Testis (tissue), 3 donors: ENCODE results near the gene ANKFY1. TPM values are rescaled to one million over a fixed set of nuclear protein-coding genes. Genes with fewer than 3 reads are reported as not detected.

Experiments
- DNase-seq: peaks from one replicate; pipeline ENCODE4 v3.0.0-alpha.2; 2019
- H3K27ac ChIP-seq, 2 donors: fragments of 200-600 bp; sonication (generic); one replicate each; pipeline ENCODE4 v1.5.1; 2019
- H3K27me3 ChIP-seq: fragments of 200-600 bp; sonication (generic); one replicate; pipeline ENCODE4 v1.5.1; 2019
- H3K36me3 ChIP-seq: fragments of 200-600 bp; sonication (generic); one replicate; pipeline ENCODE4 v1.5.1; 2017; ENCODE audit warnings: low read depth; ENCODE audit errors: missing control alignments
- H3K4me1 ChIP-seq: fragments of 200-600 bp; sonication (generic); one replicate; pipeline ENCODE4 v1.5.1; 2019
- H3K4me3 ChIP-seq, 2 donors: fragments of 200-600 bp; sonication (generic); one replicate each; pipeline ENCODE4 v1.5.1; 2017 to 2019
- H3K9me3 ChIP-seq: fragments of 200-600 bp; sonication (generic); one replicate; pipeline ENCODE4 v1.5.1; 2017
- POLR2A ChIP-seq: fragments of 450-650 bp; IDR thresholded peaks from one replicate; pipeline ENCODE4 v1.6.1; 2017; ENCODE audit warnings: antibody characterized with exemption, mild to moderate bottlenecking, moderate library complexity
- WGBS, 2 donors: methylation state at CpG; one replicate each; pipeline ENCODE4 v1.1.5; 2018; 5-methylcytosine and 5-hydroxymethylcytosine counted together
- intact Hi-C: fragments of 100-400 bp; cut with DNase I; formaldehyde crosslinking; loops from one replicate; pipeline ENCODE4 v1.15.1; 2023; ENCODE audit warnings: low total_unique reads
- polyA plus RNA-seq: library from polyadenylated mRNA; stranded (reverse); fragments of 350-450 nt; fragmentation: Illumina TruSeq; extraction: RNeasy Lipid Tissue Mini Kit (QIAGEN cat#74804); gene quantifications from one replicate; pipeline ENCODE4 v1.2.3, GENCODE V29; 2014; ENCODE audit warnings: low read depth, low replicate concordance; ENCODE audit not compliant: insufficient read depth
- total RNA-seq, 2 donors: library from RNA; depleted of rRNA; stranded (reverse); fragments of >200 nt; gene quantifications; one replicate each; pipeline ENCODE4 v1.2.3, GENCODE V29; 2016
- TF ChIP-seq, protein P1 (sequence below), 3 experiments: fragments of 450-650 bp in 2 of 3; fragments of 200-600 bp in 1 of 3; sonication (generic) in 1 of 3; IDR thresholded peaks; one replicate each; pipeline ENCODE4 v1.5.1; 2016 to 2019; ENCODE audit warnings: antibody characterized with exemption in 3 of 3, mild to moderate bottlenecking in 2 of 3, moderate library complexity in 1 of 3

ANKFY1 gene
- total and polyA plus RNA-seq, 3 donors from 2014 or later: 20.3 to 40.9 (median 34.6) TPM

GRCh38 chr17:4180791-4181190 lies 83.0 kb downstream of the ANKFY1 start:
- TF ChIP-seq POLR2A: no peak
- TF ChIP-seq, protein P1, sequence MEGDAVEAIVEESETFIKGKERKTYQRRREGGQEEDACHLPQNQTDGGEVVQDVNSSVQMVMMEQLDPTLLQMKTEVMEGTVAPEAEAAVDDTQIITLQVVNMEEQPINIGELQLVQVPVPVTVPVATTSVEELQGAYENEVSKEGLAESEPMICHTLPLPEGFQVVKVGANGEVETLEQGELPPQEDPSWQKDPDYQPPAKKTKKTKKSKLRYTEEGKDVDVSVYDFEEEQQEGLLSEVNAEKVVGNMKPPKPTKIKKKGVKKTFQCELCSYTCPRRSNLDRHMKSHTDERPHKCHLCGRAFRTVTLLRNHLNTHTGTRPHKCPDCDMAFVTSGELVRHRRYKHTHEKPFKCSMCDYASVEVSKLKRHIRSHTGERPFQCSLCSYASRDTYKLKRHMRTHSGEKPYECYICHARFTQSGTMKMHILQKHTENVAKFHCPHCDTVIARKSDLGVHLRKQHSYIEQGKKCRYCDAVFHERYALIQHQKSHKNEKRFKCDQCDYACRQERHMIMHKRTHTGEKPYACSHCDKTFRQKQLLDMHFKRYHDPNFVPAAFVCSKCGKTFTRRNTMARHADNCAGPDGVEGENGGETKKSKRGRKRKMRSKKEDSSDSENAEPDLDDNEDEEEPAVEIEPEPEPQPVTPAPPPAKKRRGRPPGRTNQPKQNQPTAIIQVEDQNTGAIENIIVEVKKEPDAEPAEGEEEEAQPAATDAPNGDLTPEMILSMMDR (IDR thresholded peaks at IDR 0.05): no peak
- intact Hi-C loops: no loop called here
- H3K4me1 ChIP-seq: no peaks in the 10 kb centered on the region
- no peaks in the 10 kb centered on the region for H3K27me3 ChIP-seq
- H3K4me3 ChIP-seq: no peak overlapping the region
- no peak for DNase-seq
- no peaks in the 10 kb centered on the region for H3K9me3 ChIP-seq
- H3K36me3 ChIP-seq: no peaks in the 10 kb centered on the region
- 76 to 82% methylated on average over 8 of the region's 8 CpGs for WGBS, 2 donors
- no peak overlapping the region for H3K27ac ChIP-seq

DNA sequence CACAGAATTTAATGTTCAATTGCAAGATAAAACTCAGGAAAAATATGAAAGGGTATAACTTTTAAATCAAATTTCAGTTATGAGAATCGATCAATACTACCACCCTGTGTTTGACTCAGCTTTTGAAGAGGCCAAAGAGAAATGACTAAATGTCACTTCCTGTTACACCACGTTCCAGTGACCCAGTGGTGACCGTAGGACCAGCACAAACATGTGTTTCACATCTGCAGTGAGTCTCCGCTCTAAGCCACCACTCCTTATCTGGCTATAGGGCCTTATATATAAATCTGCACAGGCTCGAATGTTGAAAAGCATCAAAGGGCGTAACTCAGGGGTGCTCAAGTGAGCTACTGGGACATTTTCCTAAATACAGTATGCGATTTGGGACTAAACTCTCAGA lies 84.7 kb downstream of the ANKFY1 start:
- H3K36me3 ChIP-seq: no peaks in the 10 kb centered on the region
- intact Hi-C loops: no loop called here
- TF ChIP-seq POLR2A: no peak
- DNase-seq: no peak
- no peaks in the 10 kb centered on the region for H3K4me1 ChIP-seq
- no peaks in the 10 kb centered on the region for H3K27me3 ChIP-seq
- no peaks in the 10 kb centered on the region for H3K9me3 ChIP-seq
- WGBS, 2 donors: 71 to 88% methylated on average over 7 of the region's 7 CpGs
- H3K4me3 ChIP-seq: no peak overlapping the region
- H3K27ac ChIP-seq: no peak overlapping the region

- intact Hi-C loops: no loop called here
- TF ChIP-seq POLR2A: no peak
- TF ChIP-seq, protein P1 (IDR thresholded peaks at IDR 0.05): no peak
- no peaks in the 10 kb centered on the region for H3K4me1 ChIP-seq
- DNase-seq: no peak
- H3K4me3 ChIP-seq: no peak overlapping the region
- no peaks in the 10 kb centered on the region for H3K36me3 ChIP-seq
- H3K9me3 ChIP-seq: no peaks in the 10 kb centered on the region
- WGBS, 2 donors: 91 to 93% methylated on average over 14 to 15 of the region's 15 CpGs
- no peak overlapping the region for H3K27ac ChIP-seq
- no peaks in the 10 kb centered on the region for H3K27me3 ChIP-seq
Observed at GRCh38 chr17:4178651-4179050, 85.1 kb downstream of the ANKFY1 start.

DNA sequence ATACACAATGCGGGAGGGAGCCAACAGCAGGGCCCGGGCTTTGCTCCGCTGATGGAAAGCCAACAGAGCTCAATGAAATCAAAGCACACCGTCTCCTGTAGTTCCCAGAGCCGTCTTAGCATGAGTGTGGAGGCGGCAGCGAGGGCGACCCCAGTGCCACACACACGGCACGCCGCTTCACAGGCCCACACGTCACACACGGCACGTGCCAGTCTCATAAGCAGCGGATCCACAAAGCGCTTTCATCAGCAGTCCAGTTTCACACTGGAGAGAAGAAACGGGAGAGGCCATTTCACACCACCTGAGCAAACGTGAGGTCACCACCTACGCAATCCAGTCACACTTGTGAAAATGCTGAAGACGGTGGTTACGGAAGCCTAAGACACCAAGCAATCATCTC lies 86.0 kb downstream of the ANKFY1 start:
- no peaks in the 10 kb centered on the region for H3K27me3 ChIP-seq
- no peaks in the 10 kb centered on the region for H3K4me1 ChIP-seq
- H3K36me3 ChIP-seq: no peaks in the 10 kb centered on the region
- H3K27ac ChIP-seq: no peak overlapping the region
- H3K9me3 ChIP-seq: no peaks in the 10 kb centered on the region
- no peak overlapping the region for H3K4me3 ChIP-seq
- TF ChIP-seq POLR2A: no peak
- TF ChIP-seq, protein P1 (IDR thresholded peaks at IDR 0.05): no peak
- WGBS, 2 donors: 91 to 96% methylated on average over 13 to 21 of the region's 21 CpGs
- DNase-seq: no peak
- intact Hi-C loops: no loop called here

- 87 to 91% methylated on average over 9 to 12 of the region's 12 CpGs for WGBS, 2 donors
Observed at GRCh38 chr17:4176808-4177472, 86.8 kb downstream of the ANKFY1 start.

More at GRCh38 chr17:4176808-4177472, 86.8 kb downstream of the ANKFY1 start:
- no peak for DNase-seq
- TF ChIP-seq, protein P1 (IDR thresholded peaks at IDR 0.05): no peak
- no peak overlapping the region for H3K4me3 ChIP-seq
- intact Hi-C loops: no loop called here
- no peaks in the 10 kb centered on the region for H3K27me3 ChIP-seq
- no peak overlapping the region for H3K27ac ChIP-seq
- no peaks in the 10 kb centered on the region for H3K9me3 ChIP-seq
- no peaks in the 10 kb centered on the region for H3K4me1 ChIP-seq
- H3K36me3 ChIP-seq: no peaks in the 10 kb centered on the region
